ENCODE data around the gene ZFP64.

ZFP64 gene

GRCh38 chr20:52132337-52132736 is 59.2 kb downstream of the ZFP64 start:
- TF ChIP-seq CTCF (IDR thresholded peaks at IDR 0.05; ENCODE audit: low read depth, low read length), result no peak
- H3K4me3 ChIP-seq (ENCODE audit: low read depth, low read length), result no peak overlapping the region
- in situ Hi-C loops (cut with HindIII; ENCODE audit: low sequenced_read_pairs), result no loop called here
- no peak for DNase-seq (ENCODE audit: low read depth, low spot score)

- TF ChIP-seq CTCF (IDR thresholded peaks at IDR 0.05; ENCODE audit: low read depth, low read length), result no peak
- no peak for DNase-seq (ENCODE audit: low read depth, low spot score)
- no peak overlapping the region for H3K4me3 ChIP-seq (ENCODE audit: low read depth, low read length)
- in situ Hi-C loops (cut with HindIII; ENCODE audit: low sequenced_read_pairs), result no loop called here
Observed at GRCh38 chr20:52131048-52131643, 60.4 kb downstream of the ZFP64 start.

- DNase-seq (ENCODE audit: low read depth, low spot score), result no peak
- in situ Hi-C loops (cut with HindIII; ENCODE audit: low sequenced_read_pairs), result no loop called here
- no peak for TF ChIP-seq CTCF (IDR thresholded peaks at IDR 0.05; ENCODE audit: low read depth, low read length)
Observed at GRCh38 chr20:52130406-52130805, 61.2 kb downstream of the ZFP64 start.

GRCh38 chr20:52129611-52130010 is 62.0 kb downstream of the ZFP64 start:
- no peak for DNase-seq (ENCODE audit: low read depth, low spot score)
- TF ChIP-seq CTCF (IDR thresholded peaks at IDR 0.05; ENCODE audit: low read depth, low read length), result no peak
- H3K4me3 ChIP-seq (ENCODE audit: low read depth, low read length), result no peak overlapping the region
- in situ Hi-C loops (cut with HindIII; ENCODE audit: low sequenced_read_pairs), result no loop called here

More at GRCh38 chr20:52130406-52130805, 61.2 kb downstream of the ZFP64 start:
- no peak overlapping the region for H3K4me3 ChIP-seq (ENCODE audit: low read depth, low read length)

GRCh38 chr20:52127309-52127708 is 64.3 kb downstream of the ZFP64 start:
- in situ Hi-C loops (cut with HindIII; ENCODE audit: low sequenced_read_pairs), result no loop called here
- TF ChIP-seq CTCF (IDR thresholded peaks at IDR 0.05; ENCODE audit: low read depth, low read length), result no peak

GRCh38 chr20:52124821-52125220 is 66.8 kb downstream of the ZFP64 start:
- DNase-seq (ENCODE audit: low read depth, low spot score), result no peak
- no peak overlapping the region for H3K4me3 ChIP-seq (ENCODE audit: low read depth, low read length)
- in situ Hi-C loops (cut with HindIII; ENCODE audit: low sequenced_read_pairs), result no loop called here
- no peak for TF ChIP-seq CTCF (IDR thresholded peaks at IDR 0.05; ENCODE audit: low read depth, low read length)

More at GRCh38 chr20:52127309-52127708, 64.3 kb downstream of the ZFP64 start:
- H3K4me3 ChIP-seq (ENCODE audit: low read depth, low read length), result no peak overlapping the region
- DNase-seq (ENCODE audit: low read depth, low spot score), result no peak
